ENCODE data around the gene NSD2.
"Not testable (repeated sequence)": the region's sequence is repeated elsewhere in the genome, so short reads cannot be mapped to it uniquely, and the experiment has no call there.

Gene NSD2

DNA sequence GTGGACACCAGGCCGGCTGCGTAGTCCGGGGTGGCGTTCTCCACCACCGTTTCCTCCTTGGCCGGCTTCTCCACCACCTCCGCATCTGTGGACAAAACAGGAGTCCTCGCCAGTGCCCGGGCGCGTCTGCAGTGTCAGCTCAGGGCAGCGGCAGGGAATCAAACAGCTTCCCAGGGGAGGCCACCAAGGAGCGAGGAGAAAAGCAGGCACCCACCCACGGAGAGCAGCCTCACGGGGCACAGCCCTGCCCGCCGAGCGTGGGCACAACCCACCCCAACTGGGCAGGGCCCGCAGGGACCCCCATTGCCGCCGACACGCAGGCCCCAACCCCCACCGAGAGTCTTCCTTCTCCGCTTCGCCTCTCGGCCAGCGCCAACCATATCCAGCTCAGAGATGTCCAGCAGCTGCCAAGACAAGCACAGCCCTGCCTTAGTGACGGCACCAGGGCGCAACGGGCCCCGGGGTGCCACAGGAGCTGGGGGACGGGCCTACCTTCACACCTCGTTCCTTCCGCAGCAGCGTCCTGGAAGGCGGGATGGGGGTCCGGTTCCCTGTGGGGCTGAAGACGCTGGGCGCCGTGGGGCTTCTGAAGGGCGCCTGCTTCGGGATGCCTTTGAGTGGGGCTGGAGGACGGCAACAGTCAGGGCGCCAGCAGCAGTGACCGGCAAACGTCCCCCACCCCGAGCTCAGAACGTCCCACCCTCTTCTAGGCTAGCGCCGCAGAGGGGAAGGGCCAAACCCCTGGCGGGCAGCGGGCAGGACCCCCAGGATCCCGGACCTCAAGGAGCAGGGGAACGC is 114.8 kb downstream of the NSD2 start:
- DNase-seq (ENCODE audit: low read depth) = no peak

DNA sequence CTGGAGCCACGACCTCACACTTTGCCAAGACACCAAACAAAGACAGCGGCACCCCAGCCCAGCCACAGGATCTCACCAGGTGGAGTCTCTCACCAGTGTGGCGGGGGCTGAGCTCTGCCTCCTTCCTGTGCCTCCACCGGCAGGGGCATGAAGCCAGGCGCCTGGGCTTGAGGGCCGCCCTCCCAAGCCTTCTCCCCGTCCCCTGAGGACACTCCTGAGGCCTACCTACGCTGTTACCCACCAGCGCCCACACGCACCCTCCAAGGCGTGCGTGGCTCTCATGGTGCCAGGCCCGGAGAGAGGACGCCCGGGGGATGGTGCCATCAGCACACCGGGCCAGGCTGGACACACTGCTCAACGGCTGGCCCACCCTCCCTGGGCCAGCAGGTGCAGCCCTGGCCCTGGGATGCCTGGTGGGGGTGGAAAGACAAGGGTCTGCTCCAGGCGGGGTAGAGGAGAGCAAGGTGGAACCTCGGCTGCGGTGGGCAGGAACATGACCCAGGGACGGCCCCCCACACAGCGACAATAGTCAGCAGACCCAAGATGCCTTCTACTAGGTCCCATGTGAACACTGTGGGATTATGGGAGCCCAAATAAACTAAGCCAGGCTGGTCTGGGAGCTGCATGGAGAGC is 115.5 kb downstream of the NSD2 start:
- DNase-seq (ENCODE audit: low read depth) = no peak

DNA sequence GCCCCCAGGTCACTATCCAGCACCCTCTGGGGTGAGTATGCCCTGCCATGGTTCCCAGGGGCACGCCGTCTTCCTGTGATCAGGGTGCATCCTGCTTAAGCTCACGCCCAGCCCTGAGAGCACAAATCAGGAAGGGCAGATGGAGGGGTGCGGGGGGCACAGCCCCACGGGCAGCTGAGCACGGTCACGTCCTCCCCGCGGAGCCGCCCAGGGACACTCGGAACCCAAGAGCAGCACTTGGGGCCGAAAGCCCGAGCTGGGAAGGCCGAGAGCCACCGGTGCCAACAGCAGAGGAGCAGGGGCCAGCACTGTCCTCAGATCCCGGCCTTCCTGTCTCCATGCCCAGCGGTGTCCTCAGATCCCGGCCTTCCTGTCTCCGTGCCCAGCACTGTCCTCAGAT is 116.1 kb downstream of the NSD2 start:
- DNase-seq (ENCODE audit: low read depth) = no peak

- DNase-seq (ENCODE audit: low read depth) = no peak
Measured at GRCh38 chr4:1987721-1988326, 116.6 kb downstream of the NSD2 start.

DNA sequence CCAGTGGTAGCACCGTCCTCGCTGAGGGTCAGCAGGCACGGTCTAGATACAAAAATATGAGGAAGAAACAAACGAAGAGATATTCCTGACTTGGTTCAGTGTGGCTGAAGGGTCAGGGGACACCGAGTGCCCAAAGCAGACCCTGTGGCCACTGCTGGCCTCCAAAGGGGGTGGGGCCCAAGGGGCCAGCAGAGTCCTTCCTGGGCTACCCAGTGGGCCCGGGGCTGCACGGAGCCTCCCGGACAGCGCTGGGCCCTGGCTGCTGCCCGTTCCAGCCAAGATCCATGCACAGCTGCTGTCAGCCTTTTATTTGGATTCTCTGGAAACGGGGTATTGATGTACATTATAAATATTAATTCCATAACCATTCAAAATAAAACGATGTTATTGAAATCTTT is 117.1 kb downstream of the NSD2 start:
- DNase-seq (ENCODE audit: low read depth) = no peak

GRCh38 chr4:1989533-1990347 is 118.5 kb downstream of the NSD2 start:
- DNase-seq (ENCODE audit: low read depth) = no peak

DNA sequence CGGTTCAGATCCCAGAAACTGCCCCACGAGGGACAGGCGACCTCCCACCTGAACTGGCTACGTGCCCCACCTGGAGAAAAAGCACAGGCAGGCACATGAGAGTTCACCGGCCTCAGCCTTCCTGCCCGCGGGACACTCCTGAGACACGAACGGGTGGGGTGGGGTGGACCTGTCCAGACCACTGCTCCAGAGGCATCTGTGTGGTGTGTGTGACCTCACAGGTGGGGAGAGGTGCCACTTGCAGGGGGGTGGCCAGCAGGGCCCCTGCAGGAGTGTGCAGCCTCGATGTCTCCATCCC is 119.1 kb downstream of the NSD2 start:
- no peak for DNase-seq (ENCODE audit: low read depth)

DNA sequence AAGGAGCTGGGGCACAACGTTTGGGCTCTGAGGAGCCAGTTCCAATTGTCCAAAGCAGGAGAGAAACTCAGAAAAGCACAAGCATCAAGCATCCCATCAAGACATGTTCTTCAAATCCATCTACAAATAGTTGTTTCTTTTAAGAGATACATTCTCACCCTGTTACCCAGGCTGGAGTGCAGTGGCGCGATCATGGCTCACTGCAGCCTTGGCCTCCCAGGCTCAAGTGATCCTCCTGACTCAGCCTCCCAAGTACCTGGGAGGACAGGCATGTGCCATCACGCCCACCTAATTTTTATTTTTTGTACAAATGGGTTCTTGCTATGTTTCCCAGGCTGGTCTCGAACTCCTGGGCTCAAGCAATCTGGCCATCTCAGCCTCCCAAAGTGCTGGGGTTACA is 119.5 kb downstream of the NSD2 start:
- DNase-seq (ENCODE audit: low read depth) = no peak

DNA sequence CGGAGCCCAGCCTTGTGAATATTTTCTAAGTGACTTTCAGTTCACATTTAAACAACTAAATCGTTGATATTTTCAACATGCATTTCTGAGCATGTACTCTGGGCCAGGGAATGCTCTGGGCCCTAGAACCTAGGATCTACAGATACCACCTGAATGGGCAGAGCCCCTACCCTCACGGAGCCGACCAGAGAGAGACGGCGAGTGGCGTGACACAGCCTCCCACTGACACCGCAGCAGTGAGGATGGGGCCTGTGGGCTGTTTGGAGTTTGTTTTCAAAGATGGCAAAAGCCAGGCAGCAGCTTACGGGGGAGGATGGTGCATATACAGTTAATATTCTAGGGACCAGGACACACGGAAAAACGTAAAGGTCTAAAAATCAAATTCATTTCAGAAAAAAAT is 119.9 kb downstream of the NSD2 start:
- no peak for DNase-seq (ENCODE audit: low read depth)

DNA sequence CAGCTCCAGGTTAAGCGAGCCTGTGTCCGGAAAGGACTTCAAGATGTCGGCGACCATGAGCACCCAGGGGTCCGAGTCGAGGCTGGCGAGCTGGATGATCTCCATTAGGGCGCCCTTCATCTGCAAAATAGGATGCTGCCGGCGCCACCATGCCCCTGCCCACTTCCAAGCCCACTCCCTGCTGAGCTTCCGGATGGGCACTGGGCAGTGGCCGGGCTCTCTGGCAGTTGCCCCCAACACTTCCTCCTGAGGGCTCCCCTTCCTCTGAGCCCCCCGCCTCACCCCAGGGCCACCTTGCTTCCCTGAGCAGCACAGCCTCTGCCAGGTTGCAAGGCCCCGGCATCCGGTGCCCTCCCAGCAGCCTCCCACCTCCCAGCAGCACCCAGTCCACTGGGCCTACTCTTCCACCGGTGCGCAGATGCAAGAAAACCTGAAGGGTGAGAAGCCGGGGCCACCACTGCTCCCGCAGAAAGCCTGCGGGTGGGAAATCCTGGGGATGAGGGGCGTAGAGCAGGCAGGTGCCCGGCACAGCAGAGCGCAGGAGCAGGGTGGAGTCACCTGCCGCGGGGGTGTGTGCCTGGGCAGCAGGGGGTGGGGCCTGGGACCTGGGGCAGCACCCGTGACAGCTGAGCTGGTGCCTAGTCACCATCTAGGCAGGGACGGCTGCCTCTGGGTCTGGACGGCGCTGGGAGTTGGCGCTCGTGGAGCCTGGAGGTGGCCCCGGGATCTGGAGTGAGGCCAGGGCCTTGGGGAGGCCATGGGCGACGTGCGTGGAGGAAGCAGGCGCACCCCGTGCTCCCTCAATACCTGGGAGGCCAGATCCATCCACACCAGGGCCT is 120.6 kb downstream of the NSD2 start:
- no peak for DNase-seq (ENCODE audit: low read depth)

GRCh38 chr4:1992468-1993168 is 121.4 kb downstream of the NSD2 start:
- no peak for DNase-seq (ENCODE audit: low read depth)

DNA sequence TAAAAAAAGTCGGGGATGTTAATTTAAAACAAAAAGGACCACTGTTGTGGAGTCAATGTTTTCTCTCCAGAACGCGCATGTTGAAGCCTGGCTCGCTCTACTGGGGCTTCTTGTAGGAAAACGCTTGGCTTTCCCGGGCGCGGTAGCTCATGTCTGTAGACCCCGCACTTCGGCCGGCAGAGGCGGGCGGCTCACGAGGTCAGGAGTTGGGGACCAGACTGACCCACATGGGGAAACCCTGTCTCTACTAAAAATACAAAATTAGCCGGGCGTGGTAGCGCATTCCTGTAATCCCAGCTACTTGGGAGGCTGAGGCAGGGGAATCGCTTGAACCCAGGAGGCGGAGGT is 122.0 kb downstream of the NSD2 start:
- no peak for DNase-seq (ENCODE audit: low read depth)

GRCh38 chr4:1993718-1994516 is 122.7 kb downstream of the NSD2 start:
- not testable (repeated sequence) for DNase-seq (ENCODE audit: low read depth)

DNA sequence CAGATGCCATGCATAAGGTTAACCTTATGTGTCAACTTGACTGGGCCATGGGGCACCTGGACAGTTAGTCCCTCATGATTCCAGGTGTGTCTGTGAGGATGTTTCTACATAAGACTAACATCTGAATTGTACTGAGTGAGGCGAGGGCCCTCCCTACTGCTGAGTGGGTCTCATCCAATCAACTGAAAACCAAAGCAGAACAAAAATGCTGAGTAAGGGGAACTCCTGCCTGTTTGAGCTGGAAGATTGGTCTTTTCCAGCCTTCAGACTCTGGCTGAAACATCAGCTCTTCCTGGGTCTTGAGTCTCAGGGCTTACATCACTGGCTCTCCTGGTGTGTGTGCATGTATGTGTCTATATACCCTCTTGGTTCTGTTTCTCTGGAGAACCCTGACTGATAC is 123.7 kb downstream of the NSD2 start:
- DNase-seq (ENCODE audit: low read depth) = no peak

GRCh38 chr4:1996866-1997611 is 125.8 kb downstream of the NSD2 start:
- no peak for DNase-seq (ENCODE audit: low read depth)

DNA sequence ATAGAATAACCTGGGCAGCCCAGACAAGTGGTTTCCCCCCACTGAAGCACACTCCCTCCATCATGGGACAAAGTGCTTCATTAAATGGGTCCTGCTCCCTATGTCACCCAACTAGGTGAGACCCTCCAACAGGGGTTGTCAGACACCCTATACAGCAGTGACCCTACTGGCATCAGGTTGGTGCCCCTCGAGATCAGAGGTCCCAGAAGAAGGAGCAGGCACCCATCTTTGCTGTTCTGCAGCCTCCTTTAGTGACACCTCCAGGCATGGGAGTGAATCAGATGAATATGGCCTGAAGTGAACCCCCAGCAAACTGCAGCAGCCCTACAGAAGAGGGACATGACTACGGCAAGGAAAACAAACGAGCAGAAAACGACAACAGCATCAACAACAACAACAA is 126.5 kb downstream of the NSD2 start:
- DNase-seq (ENCODE audit: low read depth) = no peak

GRCh38 chr4:1998296-1998695 is 127.1 kb downstream of the NSD2 start:
- DNase-seq (ENCODE audit: low read depth) = no peak

- not testable (repeated sequence) for DNase-seq (ENCODE audit: low read depth)
Measured at GRCh38 chr4:1999308-1999707, 128.1 kb downstream of the NSD2 start.

GRCh38 chr4:2003361-2003760 is 132.2 kb downstream of the NSD2 start:
- not testable (repeated sequence) for DNase-seq (ENCODE audit: low read depth)

DNA sequence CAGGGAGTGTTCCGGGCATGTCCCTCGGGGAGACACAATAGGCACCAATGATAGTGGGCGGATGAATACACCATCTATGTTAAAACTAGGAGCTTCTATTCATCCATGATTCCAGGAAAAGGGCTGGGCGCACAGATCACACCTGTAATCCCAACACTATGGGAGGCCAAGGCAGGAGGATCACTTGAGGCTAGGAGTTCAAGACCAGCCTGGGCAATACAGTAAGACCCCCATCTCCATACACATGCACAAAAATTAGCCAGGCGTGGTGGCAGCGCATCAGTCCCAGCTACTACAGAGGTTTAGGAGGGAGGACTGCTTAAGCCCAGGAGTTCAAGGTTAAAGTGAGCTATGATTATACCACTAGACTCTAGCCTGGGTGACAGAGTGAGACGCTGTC is 135.2 kb downstream of the NSD2 start:
- no peak for DNase-seq (ENCODE audit: low read depth)

All from activated gamma-delta T cell treated with anti-CD3 and anti-CD28 coated beads, Interleukin-2, amount 50 U/mL, for 16 hours (primary cell).